NOMO-1 treated with dmso at 0.1 percent for 144 hours (cell line): Measurements from ENCODE around the gene PLAU.
A peak's percentile ranks its signal among the peaks of the same experiment; 100 is the strongest.

Experiments used
- DNase-seq: peaks from one replicate; lab custom pipeline; 2025; ENCODE audit not compliant: unreplicated experiment; lab: John Stamatoyannopoulos, UW

The PLAU gene

DNA sequence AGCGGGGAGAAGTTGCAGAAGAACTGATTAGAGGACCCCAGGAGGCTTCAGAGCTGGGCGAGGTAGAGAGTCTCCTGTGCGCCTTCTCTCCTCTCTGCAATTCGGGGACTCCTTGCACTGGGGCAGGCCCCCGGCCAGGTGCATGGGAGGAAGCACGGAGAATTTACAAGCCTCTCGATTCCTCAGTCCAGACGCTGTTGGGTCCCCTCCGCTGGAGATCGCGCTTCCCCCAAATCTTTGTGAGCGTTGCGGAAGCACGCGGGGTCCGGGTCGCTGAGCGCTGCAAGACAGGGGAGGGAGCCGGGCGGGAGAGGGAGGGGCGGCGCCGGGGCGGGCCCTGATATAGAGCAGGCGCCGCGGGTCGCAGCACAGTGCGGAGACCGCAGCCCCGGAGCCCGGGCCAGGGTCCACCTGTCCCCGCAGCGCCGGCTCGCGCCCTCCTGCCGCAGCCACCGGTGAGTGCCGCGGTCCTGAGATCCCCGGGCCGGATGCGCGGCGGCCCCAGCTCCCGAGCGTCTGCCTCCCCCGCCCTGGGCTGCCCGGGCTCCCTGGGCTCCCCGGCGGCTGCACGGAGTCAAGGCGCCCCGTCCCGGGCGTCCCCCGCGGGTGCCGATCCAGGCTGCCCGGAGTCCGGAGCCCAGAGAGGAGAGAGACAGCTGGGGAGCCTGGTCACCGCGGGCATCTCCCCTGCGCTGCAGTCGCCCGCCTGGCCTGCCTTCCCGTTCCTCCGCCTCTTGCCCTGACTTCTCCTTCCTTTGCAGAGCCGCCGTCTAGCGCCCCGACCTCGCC is at the start of gene PLAU:
TSS of gene PLAU (plus strand) at position 369 of the 789 bp plus-strand sequence. CDS start 424 bp downstream, outside the sequence.
- DNase-seq, result peak; percentile 54

DNA sequence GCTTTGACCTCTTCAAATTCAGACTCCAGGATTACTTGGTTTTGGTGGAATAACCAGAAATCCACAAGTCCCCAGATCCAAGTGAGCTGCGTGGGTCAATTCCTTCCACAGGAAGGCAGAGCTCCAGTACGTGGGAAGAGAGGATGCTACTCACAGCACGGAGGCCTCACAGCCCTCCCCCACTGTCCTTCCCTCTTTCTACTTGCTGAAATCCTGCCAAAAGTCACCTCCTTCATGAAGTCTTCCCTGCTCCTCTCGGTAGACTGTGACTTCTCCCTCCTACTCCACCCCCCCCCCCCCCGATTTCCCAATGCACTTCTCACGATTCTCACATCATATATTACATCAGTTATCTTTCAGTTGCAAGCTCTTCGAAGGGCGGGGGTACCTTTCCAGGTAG is 48.9 kb upstream of the PLAU start:
- peak; percentile 14 for DNase-seq

DNA sequence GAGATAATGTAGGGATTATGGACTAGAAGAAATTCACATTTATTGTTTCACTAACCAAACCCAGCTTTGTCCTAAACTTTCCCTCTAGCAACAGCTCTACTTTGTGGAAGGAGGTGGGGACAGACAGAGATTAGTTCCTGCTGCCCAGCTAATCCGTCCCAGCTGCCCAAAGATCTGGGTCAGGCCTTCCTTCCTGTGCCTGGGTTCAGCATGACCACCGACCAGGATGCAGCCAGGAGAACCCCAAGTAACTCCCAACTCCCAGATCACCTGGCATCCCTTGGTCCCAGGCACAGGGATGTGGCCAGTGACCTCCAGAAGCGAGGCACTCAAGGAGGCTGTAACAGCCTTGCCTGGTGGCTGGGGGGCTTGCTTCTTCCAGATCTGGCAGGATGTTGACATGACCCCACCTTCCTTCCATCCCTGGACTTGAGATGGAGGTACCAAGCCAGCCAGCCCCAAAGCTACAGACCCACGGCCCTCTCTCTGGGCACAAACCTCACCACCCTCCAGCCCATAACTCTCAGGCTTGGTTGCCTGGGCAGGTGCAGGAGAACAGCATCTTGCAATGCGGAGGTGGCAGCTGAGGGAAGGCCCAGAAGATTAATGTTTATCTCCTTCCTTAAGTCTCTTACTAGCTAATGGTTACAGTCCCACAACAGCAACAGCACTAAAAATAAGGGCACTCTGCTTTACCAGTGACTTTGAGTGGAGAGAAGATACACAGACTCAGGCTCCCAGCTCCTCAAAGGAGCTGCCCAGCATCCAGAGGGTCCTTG is 47.7 kb upstream of the PLAU start:
- DNase-seq, result no peak

DNA sequence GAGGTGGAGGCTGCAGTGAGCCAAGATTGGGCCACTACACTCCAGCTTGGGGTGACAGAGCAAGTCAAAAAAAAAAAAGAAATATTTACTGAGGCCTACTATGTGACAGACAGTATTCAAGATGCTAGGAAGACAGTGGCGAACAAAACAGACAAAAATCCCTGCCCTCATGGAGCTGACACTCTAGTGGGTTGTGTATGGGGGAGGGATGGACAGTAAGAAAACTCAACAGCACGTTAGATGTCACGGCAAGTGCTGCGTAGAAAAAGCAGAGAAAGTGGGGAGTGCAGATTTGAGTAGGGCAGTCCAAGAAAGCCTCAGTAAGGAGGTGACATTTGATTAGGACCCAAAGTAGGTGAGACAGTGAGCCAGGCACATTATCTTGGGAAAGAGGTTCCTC is 46.7 kb upstream of the PLAU start:
- DNase-seq, result no peak

DNA sequence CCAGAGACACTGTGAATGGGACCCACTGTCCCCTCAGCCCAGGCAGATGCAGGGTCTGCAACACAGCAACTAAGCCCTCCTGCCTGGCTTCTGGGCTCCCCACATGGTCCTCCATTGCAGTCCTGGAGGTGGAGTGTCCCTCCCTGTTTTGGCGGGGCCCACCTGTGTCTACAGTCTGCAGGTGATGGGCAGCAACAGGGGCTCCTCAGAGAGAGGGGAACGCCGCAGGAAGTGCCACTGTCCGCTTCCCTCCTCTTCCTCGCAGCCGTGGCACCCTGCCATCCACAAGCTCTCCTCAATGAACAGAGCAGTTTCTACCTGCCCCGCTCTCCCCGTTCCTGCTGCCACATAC is 45.8 kb upstream of the PLAU start:
- DNase-seq, result no peak

DNA sequence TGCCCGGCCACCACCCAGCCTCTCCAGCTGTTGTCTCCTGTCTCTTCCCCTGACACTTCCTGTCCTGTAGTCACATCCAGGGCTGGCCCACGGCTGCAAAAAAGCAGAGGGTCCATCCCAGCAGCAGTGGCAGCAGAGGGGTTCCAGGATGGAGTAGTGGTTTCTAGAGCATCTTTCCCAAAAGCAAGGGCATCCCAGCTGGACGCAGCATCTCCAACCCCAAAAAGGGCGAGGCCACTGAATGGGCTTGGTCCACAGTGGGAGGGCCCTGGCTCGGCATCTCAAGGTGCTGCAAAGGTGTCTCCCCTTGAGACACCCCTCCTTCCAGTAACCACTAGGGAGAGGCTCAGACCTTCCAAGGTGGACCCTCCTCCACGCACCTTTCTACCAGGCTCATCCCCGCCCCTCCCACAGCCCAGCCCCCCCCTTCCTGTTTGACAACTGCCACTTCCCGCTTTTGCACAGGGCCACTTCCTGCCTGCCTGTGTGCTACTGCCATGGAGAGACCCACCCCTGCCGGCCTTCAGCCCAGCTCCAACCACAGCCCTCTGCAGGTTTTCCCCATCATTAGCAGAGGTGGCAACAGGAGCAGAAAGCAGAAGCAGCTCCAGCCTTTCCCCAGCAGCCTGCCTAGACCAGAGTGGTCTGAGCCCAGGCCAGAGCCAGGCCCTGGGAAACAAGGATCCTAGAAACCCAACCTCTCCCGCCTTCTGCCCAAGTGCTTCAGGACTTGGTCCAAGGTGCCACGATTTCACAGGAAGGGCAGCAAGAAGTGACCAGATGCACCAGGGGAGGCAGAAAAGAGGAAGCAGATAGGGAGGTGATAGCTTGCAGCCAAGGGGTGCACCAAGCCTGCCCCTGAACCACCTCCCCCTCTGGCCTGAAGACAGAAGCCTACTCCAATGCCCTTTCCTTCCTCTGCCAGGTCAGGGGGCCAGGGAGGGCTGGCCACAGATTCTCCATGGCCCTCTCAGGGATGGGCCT is 45.2 kb upstream of the PLAU start:
- DNase-seq, result peak; percentile 90

DNA sequence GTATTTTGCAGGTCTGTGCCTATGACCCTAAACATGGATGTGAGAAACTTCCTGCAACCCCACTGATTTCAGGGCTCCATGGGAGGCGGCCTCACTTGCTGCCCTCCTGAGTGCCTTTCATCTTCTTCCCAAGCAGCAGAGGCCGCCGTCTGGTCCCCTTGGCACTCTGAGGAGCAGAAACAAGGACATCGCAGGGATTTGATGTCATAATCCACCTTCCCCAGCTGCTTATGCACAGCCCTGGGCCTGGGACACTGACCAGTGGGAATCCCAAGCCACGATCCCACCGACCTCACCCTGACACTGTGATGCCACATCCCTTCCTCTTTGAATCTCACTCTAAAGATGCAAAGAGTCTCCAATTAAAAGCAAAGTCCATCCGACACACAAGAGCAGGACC is 44.3 kb upstream of the PLAU start:
- no peak for DNase-seq

DNA sequence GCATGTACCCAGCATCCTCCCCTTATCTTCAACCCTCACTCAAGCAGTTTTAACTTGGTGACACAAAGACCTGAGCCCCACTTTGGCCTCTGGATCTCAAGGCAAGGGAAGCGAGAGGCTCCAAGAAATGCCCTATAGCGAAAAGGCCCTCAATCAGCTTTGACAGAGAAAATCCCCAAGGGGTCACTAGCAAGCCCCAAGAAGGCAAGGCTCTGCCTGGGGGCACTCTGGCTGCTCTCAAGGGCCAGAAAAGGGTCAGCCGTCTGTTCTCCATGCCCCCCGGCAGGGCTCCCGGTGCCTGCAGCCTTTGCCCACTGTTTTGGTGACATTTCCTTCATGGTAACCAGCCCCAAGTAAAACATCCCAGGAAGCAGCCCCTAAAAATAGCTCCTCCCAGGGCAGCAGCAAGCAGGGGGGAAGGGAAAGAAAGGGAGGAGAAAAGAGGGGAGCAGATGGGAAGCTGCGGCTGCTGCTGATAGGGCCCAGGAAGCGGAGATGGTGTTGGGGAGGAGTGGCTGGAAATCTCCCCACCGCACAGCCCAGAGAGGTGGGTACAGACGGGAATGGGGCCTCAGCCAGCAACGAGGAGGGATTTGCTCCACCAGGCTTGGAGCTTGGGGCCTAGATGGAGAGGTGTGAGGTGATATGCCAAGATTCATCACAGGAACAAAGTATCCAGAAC is 43.7 kb upstream of the PLAU start:
- no peak for DNase-seq

DNA sequence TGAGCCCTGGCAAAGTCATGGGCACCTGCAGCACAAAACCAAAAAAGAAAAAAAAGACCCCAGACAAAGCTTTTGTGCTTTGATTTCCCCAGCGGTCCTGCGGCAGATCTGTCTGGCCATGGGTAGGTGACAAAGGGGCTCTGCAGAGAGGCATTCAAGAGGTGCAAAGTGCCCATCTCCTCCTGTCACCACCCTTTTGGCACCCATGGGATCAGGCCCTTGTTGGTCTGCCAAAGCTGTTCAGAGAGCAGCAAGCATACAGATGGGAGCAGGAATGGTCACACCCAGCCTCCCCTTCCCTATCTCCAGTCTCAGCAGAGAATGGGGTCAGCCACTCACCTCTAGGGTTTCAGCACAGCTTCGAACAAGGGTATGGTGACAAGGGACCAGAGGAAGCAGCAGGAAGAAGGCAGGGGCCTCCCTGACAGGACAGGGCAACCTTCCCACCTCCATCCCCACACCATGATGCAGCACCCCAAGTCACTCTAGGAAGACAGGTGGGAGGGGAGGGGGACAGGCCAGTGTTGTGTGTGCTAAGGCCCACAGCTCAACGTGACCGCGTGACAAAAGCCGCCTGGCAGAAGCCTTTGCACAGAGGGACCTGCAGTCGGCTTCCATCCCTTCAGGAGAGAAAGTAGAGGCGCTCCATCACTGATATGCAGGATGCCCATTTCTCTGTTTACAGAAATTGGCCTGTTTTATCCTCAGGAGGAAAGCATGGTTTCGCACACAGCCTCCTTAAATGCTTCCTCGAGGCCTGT is 42.9 kb upstream of the PLAU start:
- no peak for DNase-seq

DNA sequence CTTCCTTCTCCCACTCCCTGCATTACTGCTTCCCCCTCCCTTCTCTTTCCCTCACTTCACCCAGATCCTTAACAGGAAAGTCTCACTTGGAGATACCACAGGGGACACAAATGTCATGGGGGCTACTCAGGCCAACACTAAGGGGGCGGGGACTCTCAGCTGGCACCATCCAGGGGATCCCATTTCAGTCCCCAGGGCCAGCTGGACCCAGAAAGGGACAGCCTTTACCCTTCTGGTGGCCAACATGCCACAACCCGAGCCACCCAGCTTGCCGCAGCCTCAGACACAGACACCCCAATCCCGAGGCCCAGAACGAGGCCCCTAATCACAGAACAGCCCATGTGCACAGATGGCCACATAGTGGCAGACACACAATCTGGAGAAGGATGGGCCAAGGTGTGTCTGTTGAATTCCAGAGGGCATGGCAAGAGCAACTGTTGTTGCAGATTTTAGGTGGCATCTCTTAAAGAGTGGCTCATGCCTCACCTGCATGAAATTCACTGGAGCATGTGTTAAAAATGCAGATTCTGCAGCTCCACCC is 42.2 kb upstream of the PLAU start:
- no peak for DNase-seq

DNA sequence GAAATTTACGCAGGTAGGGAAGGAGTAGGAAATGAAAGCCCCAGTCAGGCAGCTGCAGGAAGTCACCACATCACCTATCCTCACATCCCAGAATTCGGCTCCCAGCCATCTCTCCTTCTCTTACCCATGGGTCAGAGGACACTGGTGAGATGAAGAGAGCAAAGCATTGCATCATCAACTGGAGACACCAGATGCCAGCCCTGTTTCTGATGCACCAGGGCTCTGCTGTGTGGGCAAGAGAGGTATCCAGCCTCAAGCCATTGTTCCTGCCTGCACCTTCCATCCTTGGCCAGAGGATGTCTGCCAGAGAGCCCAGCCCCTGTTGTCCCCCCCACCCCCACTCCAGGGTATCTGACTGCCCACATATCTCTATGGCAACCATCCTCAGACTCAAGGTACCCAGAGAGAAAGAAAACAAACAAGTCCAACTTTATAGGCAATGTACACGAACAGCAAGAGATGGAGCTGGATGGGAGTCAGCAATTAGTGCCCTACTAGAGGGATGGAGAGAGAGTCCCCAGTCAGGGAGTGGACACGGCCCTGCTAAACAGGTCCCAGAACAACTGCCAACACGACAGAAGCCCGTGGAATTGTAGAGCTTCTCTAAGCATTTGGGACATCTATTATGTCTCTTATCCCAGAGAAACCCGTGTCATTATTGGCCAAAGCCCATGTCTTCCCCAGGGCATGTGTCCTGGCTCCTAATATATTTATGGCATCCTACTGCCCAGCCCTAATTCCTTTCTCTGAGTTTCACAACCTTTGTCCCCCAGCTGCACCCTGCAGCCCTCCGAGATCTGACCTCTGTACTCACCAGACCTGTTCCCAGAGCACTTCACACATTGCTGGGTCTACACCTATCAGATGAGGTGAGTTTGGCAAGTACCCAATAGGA is 39.4 kb upstream of the PLAU start:
- DNase-seq, result no peak

DNA sequence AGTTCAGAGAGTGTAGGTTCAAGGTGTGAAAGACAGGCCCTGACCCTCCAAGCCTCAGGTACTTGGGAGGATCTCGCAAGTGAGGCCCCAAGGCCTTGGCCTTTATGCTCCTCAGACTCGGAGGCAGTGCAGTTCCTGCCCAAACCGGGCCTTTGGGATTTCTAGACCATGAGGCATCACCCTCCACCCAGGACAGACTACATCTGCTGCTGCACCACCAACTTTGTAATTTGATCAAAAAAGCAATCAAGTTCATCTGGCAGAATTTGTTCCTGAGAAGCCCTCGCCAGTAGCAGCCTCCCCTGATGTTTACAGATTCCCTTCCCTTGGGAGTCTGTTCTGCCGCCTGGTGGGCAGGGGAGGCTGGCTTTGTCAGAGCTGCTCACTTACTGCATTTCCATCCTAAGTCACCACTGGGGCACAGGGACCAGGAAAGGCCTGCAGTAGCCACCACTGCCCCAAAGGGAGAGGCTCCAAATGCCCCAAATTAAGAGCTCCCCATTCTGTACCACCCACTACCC is 38.7 kb upstream of the PLAU start:
- DNase-seq, result no peak

DNA sequence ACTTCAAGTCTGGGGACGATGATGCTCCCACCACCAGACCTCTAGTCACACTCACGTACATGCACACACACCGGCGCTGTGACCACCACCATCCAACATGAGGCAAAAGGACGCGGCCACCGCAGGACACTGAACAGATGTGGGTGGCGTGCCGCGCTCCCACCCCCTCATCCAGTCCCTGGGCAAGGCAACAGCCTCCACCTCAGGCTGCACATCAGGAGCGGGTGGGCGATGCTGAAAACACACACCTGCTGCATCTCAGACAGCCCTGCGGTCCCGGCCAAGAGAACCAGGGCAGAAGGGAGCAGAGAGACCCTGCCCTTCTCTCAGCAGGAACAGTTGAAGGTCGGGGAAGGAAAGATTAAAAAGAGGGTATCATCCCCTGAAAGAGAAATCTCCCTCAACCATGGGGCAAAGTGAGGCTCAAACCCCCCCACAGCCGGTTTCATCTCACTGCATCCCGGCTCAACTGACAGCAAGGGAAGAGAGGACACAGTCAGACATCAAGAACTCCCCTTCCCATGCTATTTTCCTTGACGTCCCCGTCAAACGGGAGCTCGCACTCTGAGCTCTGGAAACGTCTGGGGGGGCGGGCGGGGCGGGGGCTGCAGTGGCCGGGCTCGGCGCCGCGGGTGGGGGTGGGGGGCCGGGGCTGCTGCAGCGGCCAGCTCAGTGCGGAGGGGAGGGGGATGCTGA is 37.6 kb upstream of the PLAU start:
- no peak for DNase-seq

DNA sequence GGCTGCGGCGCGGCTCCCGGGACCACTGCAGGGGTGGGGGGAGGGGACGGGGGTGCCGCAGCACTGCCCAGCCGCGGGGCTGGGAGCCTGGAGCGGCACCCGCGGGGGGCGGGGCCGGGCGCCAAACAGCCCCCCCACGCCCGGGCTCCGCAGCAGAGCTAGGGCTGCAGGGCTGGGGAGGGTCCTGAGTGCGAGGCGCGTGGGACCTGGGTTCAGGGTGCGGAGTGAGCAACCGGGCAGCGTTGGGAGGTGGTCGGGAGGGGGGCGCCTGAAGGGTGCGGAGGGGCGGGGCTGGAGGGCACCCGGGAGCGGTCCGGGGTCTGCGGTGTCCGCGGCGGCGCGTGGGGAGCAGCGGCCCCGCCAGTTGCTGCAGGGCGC is 37.1 kb upstream of the PLAU start:
- no peak for DNase-seq

DNA sequence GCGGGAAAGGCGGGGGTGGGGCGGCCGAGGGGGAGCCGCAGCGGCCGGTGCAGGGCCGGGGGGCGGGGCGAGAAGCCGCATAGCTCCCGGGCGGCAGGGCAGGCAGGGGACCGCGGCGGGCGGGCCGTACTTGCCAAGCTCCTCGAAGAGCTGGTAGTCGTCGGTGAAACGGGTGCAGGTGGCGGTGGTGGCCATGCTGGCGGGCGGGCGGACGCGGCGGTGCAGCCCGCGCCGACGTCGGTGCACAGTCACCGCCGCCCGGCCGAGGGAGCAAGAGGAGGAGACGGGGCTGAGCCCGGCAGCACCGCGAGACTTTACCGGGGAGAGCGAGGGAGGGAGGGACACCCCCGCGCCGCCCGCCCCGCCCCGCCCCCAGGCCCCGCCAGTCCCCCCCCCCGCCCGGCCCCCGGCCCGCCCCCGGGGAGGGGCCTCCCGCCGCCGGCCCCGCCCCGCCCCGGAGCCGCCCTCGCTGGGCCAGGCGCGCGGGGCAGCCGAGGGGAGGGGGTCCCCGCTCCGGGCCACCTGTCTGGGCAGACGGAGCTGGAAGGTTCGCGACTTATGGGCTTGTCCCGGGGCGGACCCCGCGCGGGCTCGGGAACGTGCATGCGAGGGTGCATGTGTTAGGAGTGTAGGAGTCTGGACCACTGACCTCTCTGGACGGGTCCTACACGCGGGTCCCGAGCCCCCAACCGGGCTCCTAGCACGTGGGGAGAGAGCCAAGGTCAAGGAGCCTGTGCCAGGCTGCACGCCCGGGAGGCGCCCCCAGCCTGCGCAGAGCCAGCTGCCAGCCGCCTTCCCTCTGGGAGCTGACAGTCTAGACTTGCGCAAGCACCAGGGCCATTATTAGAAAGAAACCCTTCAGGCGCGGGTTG is 36.4 kb upstream of the PLAU start, which contains the start of gene CAMK2G:
TSS of gene CAMK2G (minus strand) at position 289 of the 872 bp plus-strand sequence. CDS start at position 195, 94 bp downstream.
- peak; percentile 84 for DNase-seq

DNA sequence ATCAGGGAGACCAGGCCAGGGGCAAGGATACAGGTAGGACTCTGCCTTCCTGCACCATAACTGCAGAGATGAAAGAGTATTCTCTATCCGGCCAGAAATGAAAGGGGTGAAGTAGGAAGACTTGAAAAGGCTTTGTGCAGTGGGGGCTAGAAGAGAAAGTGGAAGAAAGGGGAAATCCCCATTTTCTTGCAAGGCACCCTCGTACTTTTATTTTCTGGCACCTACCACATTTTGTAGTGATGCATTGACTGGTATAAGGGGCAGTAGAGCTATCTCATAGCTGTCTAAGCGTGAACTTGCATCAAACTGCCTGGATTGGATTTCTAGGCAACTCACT is 35.8 kb upstream of the PLAU start:
- DNase-seq, result peak; percentile 28

DNA sequence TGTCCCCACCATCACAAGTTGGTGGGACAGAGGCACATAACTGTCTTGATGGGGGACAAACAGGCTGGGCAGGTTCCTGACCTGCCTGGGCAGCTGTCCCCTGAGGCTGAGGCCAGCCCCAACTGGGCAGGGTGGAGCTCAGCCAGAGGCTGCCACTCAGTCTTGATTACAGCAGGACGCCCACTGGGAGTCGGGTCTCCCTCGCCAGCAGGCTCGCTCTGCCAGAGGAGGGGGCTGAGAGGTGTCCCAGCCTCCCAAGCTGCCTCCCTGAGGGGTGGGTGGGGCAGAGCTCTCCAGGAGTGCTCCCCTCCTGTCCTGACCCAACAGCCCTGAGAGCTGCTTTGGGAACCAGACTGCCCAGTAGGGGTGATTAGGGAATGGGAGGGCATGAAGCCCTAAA is 34.8 kb upstream of the PLAU start:
- DNase-seq, result no peak
